Epithelial cell of alveolus of lung (primary cell): ENCODE results near the gene CNEP1R1. TPM values are rescaled to one million over a fixed set of nuclear protein-coding genes. Genes with fewer than 3 reads are reported as not detected.

Source experiments
- total RNA-seq: library from RNA; depleted of rRNA; stranded (reverse); fragments of >200 nt; gene quantifications from 2 replicates; pipeline ENCODE4 v1.2.1, GENCODE V29; 2015

The CNEP1R1 gene
- 14.1 and 22.2 TPM in 2 replicates for total RNA-seq

DNA sequence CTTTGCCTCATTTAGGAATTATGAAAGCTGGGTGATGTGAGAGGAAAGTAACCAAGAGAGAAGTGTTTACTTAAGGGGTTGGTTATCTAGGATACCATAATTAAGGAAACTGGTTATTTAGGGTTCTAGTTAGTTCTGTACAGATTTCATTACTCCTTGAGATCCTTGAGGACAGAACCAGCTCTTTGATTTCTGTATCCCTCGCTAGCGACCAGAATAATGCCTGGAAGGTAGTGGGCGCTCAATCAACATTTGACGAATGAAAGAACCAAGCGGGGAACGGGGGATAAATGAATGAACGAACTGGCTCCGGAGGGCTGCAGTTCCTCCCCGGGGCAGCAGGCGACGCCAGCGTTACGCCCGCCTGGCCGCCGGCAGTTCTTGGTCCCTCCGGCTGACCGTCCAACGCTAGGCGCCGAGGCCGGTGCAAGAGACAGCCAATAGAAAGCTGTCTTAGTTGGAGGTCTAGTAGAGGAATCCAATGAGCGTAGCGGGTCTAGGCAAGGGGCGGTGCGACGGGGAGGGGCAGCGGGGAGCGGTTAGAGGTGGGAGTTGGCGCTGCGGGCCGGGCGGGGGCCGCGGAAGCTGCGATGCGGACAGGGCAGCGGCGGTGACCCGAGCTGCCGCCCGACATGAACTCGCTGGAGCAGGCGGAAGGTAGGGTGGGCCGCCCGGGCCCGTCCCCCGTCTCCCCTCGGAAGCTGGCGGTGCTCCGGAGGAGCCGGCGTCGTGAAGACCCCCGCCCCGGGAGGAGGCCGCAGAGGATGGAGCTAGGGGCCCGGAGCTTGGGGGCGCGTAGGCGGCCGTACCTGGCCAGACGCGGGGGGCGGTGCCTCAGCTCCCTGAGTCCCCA is at the start of gene CNEP1R1:
CNEP1R1 (plus strand) TSS at position 542 of the 853 bp plus-strand sequence; CDS start at position 633, 91 bp downstream.

DNA sequence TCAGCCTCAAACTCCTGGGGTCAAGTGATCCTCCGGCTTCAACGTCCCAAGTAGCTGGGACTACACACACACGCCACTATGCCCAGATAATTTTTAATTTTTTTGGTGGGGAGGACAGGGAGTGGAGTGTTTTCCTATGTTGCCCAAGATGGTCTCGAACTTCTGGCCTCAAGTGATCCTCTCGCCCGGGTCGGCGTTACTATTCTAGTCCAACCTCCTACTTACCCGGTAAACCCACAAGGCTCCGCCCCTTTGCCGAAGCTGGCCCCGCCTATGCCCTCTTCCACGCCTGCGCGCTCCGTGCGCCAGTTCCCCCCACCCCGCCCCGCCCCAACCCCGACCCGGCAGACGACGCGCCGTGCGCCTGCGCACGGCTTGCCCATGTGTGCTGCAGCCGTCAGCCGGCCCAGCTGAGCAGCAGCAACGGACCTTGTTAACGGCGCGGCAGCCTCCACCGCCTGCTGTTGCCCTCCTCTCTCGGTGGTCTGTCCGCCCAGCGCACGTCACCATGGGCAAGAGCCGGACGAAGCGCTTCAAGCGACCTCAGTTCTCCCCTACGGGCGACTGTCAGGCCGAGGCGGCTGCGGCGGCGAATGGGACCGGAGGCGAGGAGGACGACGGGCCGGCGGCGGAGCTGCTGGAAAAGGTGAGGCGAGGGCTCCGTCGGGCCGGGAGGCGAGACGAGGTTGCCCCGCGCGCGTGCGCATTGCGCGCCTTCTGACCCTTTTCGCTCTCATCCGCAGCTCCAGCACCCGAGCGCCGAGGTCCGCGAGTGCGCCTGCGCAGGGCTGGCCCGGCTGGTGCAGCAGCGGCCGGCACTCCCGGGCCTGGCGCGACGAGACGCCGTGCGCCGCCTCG is 40.8 kb downstream of the CNEP1R1 start, which contains the start of gene HEATR3:
HEATR3 (plus strand) TSS at position 347 of the 858 bp plus-strand sequence; CDS start at position 509, 162 bp downstream.

Other genes starting within 250 kb of the CNEP1R1 start
- gene ZNF423, start 169.1 kb upstream of the CNEP1R1 start, total RNA-seq = 1.0 and 2.6 TPM in 2 replicates
- gene HEATR3, start 40.7 kb downstream of the CNEP1R1 start, total RNA-seq = 6.9 and 14.2 TPM in 2 replicates
- gene TENT4B, start 128.1 kb downstream of the CNEP1R1 start, total RNA-seq = 4.8 and 8.6 TPM in 2 replicates
- gene ADCY7, start 241.3 kb downstream of the CNEP1R1 start, total RNA-seq = 15.4 and 25.7 TPM in 2 replicates